GM12878 (cell line): Measurements from ENCODE around the gene DAB2IP. TPM values are rescaled to one million over a fixed set of nuclear protein-coding genes. Genes with fewer than 3 reads are reported as not detected.

Source experiments
- ATAC-seq: fragments of 200-7000 bp; cut with Tn5 transposase; 3 replicates; pipeline ENCODE4 v1.9.1; 2020; ENCODE audit warnings: mild to moderate bottlenecking, moderate library complexity
- BruUV-seq: library from RNA; stranded (reverse); fragments of 400-500 nt; replicated peaks from 2 replicates; lab custom pipeline; 2021; lab: Mats Ljungman, UMichigan
- CTCF ChIA-PET: fragments of 300-600 bp; sonication (Branson Sonifier 250); formaldehyde crosslinking; extraction: SDS; loops from one replicate; lab custom pipeline; 2021; ENCODE audit warnings: inconsistent platforms; lab: Yijun Ruan, JAX
- POLR2A ChIA-PET: fragments of 350-600 bp; formaldehyde crosslinking; extraction: SDS; loops from one replicate; lab custom pipeline; 2021; ENCODE audit warnings: inconsistent platforms; lab: Charles Lee
- RAD21 ChIA-PET: fragments of 300-600 bp; sonication (Branson Sonifier 250); formaldehyde crosslinking; loops from one replicate; lab custom pipeline; 2023; ENCODE audit warnings: antibody characterized with exemption; ENCODE audit not compliant: unreplicated experiment; lab: Charles Lee
- SMC1A ChIA-PET: fragments of 300-600 bp; sonication (Branson Sonifier 250); formaldehyde crosslinking; loops from one replicate; lab custom pipeline; 2023; ENCODE audit not compliant: unreplicated experiment, uncharacterized antibody; lab: Charles Lee
- DNase-seq: peaks from one replicate; pipeline ENCODE4 v3.0.0-alpha.2; 2011; ENCODE audit warnings: low read depth, low spot score
- FAIRE-seq: peaks from 3 replicates; lab custom pipeline; 2011; peaks lifted over from hg19 to GRCh38; lab: Jason Lieb, UNC
- H2AFZ ChIP-seq: 2 replicates; pipeline ENCODE4 v1.6.0; 2011; ENCODE audit warnings: low read depth, low read length, control low read depth; ENCODE audit not compliant: control insufficient read depth
- H3K27ac ChIP-seq: 2 replicates; pipeline ENCODE4 v1.5.1; 2011; ENCODE audit warnings: control low read depth; ENCODE audit not compliant: control insufficient read depth, insufficient read depth
- H3K27me3 ChIP-seq, 2 experiments: replicated peaks in 1 of 2; 2 replicates each; pipeline versions ENCODE4 v1.6.0 to v1.6.1; 2011; ENCODE audit warnings: low read length in 1 of 2; ENCODE audit not compliant: control insufficient read depth in 2 of 2, insufficient read depth in 2 of 2
- H3K36me3 ChIP-seq, 2 experiments: 2 replicates each; pipeline ENCODE4 v1.5.1; 2011; ENCODE audit warnings: low read length in 1 of 2; ENCODE audit not compliant: control insufficient read depth in 2 of 2, insufficient read depth in 2 of 2
- H3K4me1 ChIP-seq: 2 replicates; pipeline ENCODE4 v1.6.1; 2011; ENCODE audit warnings: mild to moderate bottlenecking, low read length, moderate library complexity, mixed read lengths; ENCODE audit not compliant: control insufficient read depth, insufficient read depth
- H3K4me2 ChIP-seq: 2 replicates; pipeline ENCODE4 v1.6.0; 2011; ENCODE audit warnings: control low read depth; ENCODE audit not compliant: control insufficient read depth, insufficient read depth
- H3K4me3 ChIP-seq: fragments of 200-600 bp; sonication (generic); 2 replicates; pipeline ENCODE4 v1.5.1; 2016
- H3K79me2 ChIP-seq: 2 replicates; pipeline ENCODE4 v1.6.0; 2011; ENCODE audit warnings: low read length; ENCODE audit not compliant: control insufficient read depth, insufficient read depth
- H3K9ac ChIP-seq: 2 replicates; pipeline ENCODE4 v1.8.0; 2011; ENCODE audit warnings: low read length, control low read depth, mixed read lengths; ENCODE audit not compliant: control insufficient read depth, insufficient read depth
- H3K9me3 ChIP-seq: replicated peaks from 3 replicates; pipeline ENCODE4 v1.5.1; 2011; ENCODE audit warnings: mild to moderate bottlenecking, low read length; ENCODE audit not compliant: control insufficient read depth, insufficient read depth
- H4K20me1 ChIP-seq: 2 replicates; pipeline ENCODE4 v1.6.0; 2011; ENCODE audit not compliant: control insufficient read depth, insufficient read depth
- EED ChIP-seq: sonication (generic); IDR thresholded peaks from 2 replicates; pipeline ENCODE4 v1.6.1; 2016; ENCODE audit warnings: antibody characterized with exemption, low read depth
- HSF1 ChIP-seq: fragments of 150-350 bp; IDR thresholded peaks from 2 replicates; pipeline ENCODE4 v1.6.1; 2014; ENCODE audit warnings: mild to moderate bottlenecking, low read depth, low read length
- KAT2A ChIP-seq: conservative IDR thresholded peaks from 2 replicates; pipeline ENCODE4 v1.6.1; 2011; ENCODE audit warnings: low read depth, low read length; ENCODE audit not compliant: control insufficient read depth
- LARP7 ChIP-seq: fragments of 450-650 bp; IDR thresholded peaks from 2 replicates; pipeline ENCODE4 v1.6.1; 2017; ENCODE audit warnings: mild to moderate bottlenecking
- MTA3 ChIP-seq: IDR thresholded peaks from 2 replicates; pipeline ENCODE4 v1.6.1; 2012; ENCODE audit warnings: low read length, inconsistent platforms, borderline replicate concordance
- MYC ChIP-seq: IDR thresholded peaks from 2 replicates; pipeline ENCODE4 v1.6.1; 2011; ENCODE audit warnings: mild to moderate bottlenecking, low read length, moderate library complexity, inconsistent platforms; ENCODE audit not compliant: insufficient read depth, insufficient replicate concordance, insufficient read length, severe bottlenecking
- NFXL1 ChIP-seq: fragments of 450-650 bp; IDR thresholded peaks from 2 replicates; pipeline ENCODE4 v1.6.1; 2017; ENCODE audit warnings: antibody characterized with exemption, mild to moderate bottlenecking, borderline replicate concordance
- RAD21 ChIP-seq: IDR thresholded peaks from 2 replicates; pipeline ENCODE4 v1.6.1; 2011; ENCODE audit warnings: mild to moderate bottlenecking, low read depth, low read length, moderate library complexity; ENCODE audit not compliant: insufficient read depth
- SMAD5 ChIP-seq: IDR thresholded peaks from 2 replicates; pipeline ENCODE4 v1.6.1; 2016; ENCODE audit warnings: antibody characterized with exemption, low read depth
- TCF12 ChIP-seq: IDR thresholded peaks from 2 replicates; pipeline ENCODE4 v1.6.1; 2011; ENCODE audit warnings: low read depth, mild to moderate bottlenecking, low read length
- ZBTB11 ChIP-seq: fragments of 450-650 bp; formaldehyde crosslinking; IDR thresholded peaks from 2 replicates; pipeline ENCODE4 v1.5.0; 2022; ENCODE audit warnings: mild to moderate bottlenecking, missing genetic modification characterization
- whole genome bisulfite sequencing: methylation state at CpG from one replicate; pipeline ENCODE4 v1.1.6; 2016; ENCODE audit warnings: low lambda C conversion rate; ENCODE audit not compliant: insufficient replicate concordance, insufficient coverage; ENCODE audit errors: missing lambda C conversion rate; 5-methylcytosine and 5-hydroxymethylcytosine counted together
- in situ Hi-C: fragments of 300-500 bp; cut with MboI; formaldehyde crosslinking; loops from 9 replicates; pipeline ENCODE4 v1.14.3; 2018; ENCODE audit warnings: mixed read lengths
- intact Hi-C: fragments of 100-400 bp; cut with micrococcal nuclease; formaldehyde crosslinking; loops from one replicate; pipeline ENCODE4 v1.14.2; 2022; ENCODE audit not compliant: unreplicated experiment
- polyA plus RNA-seq, 11 experiments: library from polyadenylated mRNA; depleted of rRNA in 4 of 11; unstranded in 6 of 11; stranded (reverse) in 5 of 11; fragments of >200 nt; fragmentation: Nextera tagmentation in 4 of 11; fragmentation: Illumina TruSeq in 1 of 11; extraction: Ambion mirVana in 4 of 11; extraction: Trizol in 1 of 11; gene quantifications; 1 replicate in 1 of 11; 2 replicates in 10 of 11; pipeline versions ENCODE4 v1.2.1 to v1.2.3, GENCODE V29; 2011 to 2016; ENCODE audit warnings: inconsistent platforms in 2 of 11, missing spikeins in 2 of 11, low read depth in 1 of 11
- total RNA-seq, 4 experiments: library from RNA; depleted of rRNA in 3 of 4; stranded (reverse); fragments of >200 nt in 3 of 4; fragmentation: Illumina TruSeq in 1 of 4; extraction: Trizol in 1 of 4; gene quantifications; 2 replicates each; pipeline versions ENCODE4 v1.2.1 to v1.2.3, GENCODE V29; 2013 to 2021

DAB2IP gene
- total and polyA plus RNA-seq, 10 of the 15 experiments (the other 5 are each of a cell fraction or from before 2014, with no cell fraction given) = 0.03 to 0.38 (median 0.14) TPM; not detected in 6

- ChIA-PET CTCF (no interaction called here), POLR2A (no interaction called here), RAD21 (no interaction called here), SMC1A (no interaction called here)
- H3K9ac ChIP-seq = no peak overlapping the region
- intact Hi-C loops = no loop called here
- H3K79me2 ChIP-seq = no peaks in the 10 kb centered on the region
- no peak overlapping the region for H3K27ac ChIP-seq
- no peak overlapping the region for H2AFZ ChIP-seq
- 0% methylated on average over 4 of the region's 4 CpGs for WGBS
- H3K9me3 ChIP-seq = no peaks in the 10 kb centered on the region
- no peak overlapping the region for H3K4me2 ChIP-seq
- BruUV-seq = no TSS peak
- H4K20me1 ChIP-seq = no peaks in the 10 kb centered on the region
- H3K4me1 ChIP-seq = no peaks in the 10 kb centered on the region; the same call in 1 of the 2 replicates
- in situ Hi-C loops = no loop called here
- FAIRE-seq (no peak), DNase-seq (no peak), ATAC-seq (no peak)
- no peaks in the 10 kb centered on the region for H3K36me3 ChIP-seq
- no peak overlapping the region for H3K4me3 ChIP-seq
- TF ChIP-seq EED (no peak), RAD21 (no peak), MYC (no peak)
- peaks cover 0 to 5% of the 10 kb centered on the region in 2 experiments; a peak in 1 of 4 replicates for H3K27me3 ChIP-seq
Observed at GRCh38 chr9:121626012-121626411, 25.4 kb upstream of the DAB2IP start.

GRCh38 chr9:121627427-121627826 lies 24.0 kb upstream of the DAB2IP start:
- SMC1A ChIA-PET = no interaction called here

More at GRCh38 chr9:121627427-121627826, 24.0 kb upstream of the DAB2IP start:
- no TSS peak for BruUV-seq
- in situ Hi-C loops (no loop called here), intact Hi-C loops (no loop called here)
- DNase-seq = no peak
- RAD21 ChIA-PET = no interaction called here
- POLR2A ChIA-PET = no interaction called here
- CTCF ChIA-PET = no interaction called here
- Histone ChIP-seq H3K36me3 (no peaks in the 10 kb centered on the region), H3K4me1 (no peaks in the 10 kb centered on the region), H3K27ac (no peak overlapping the region), H2AFZ (no peak overlapping the region), H3K79me2 (no peaks in the 10 kb centered on the region), H3K9ac (no peak overlapping the region), H4K20me1 (no peaks in the 10 kb centered on the region), H3K4me2 (no peak overlapping the region), H3K27me3 (peaks cover 0 to 7% of the 10 kb centered on the region in 2 experiments; a peak in 1 of 4 replicates), H3K9me3 (no peaks in the 10 kb centered on the region), H3K4me3 (no peak overlapping the region)
- 13% methylated on average over 6 of the region's 6 CpGs for WGBS
- ATAC-seq = no peak
- no peak for FAIRE-seq
- TF ChIP-seq NFXL1 (no peak), SMAD5 (no peak), HSF1 (no peak), ZBTB11 (CRISPR knock-in tag) (no peak), KAT2A (no peak), TCF12 (no peak), LARP7 (no peak), MTA3 (no peak)
